Ishikawa (cell line): Measurements from ENCODE around the gene DYNC1LI2.

Experiments
- CEBPB ChIP-seq: IDR thresholded peaks from 2 replicates; pipeline ENCODE4 v1.6.1; 2012
- CREB1 ChIP-seq: IDR thresholded peaks from 2 replicates; pipeline ENCODE4 v1.6.1; 2012; ENCODE audit warnings: low read depth
- EGR1 ChIP-seq: IDR thresholded peaks from 2 replicates; pipeline ENCODE4 v1.6.1; 2012
- EP300 ChIP-seq: IDR thresholded peaks from 2 replicates; pipeline ENCODE4 v1.6.1; 2012; ENCODE audit warnings: borderline replicate concordance
- FOXM1 ChIP-seq: IDR thresholded peaks from 2 replicates; pipeline ENCODE4 v1.6.1; 2012; ENCODE audit warnings: low read depth, borderline replicate concordance
- MAX ChIP-seq: IDR thresholded peaks from 2 replicates; pipeline ENCODE4 v1.6.1; 2012
- NFIC ChIP-seq: IDR thresholded peaks from 2 replicates; pipeline ENCODE4 v1.6.1; 2012
- RAD21 ChIP-seq: IDR thresholded peaks from 2 replicates; pipeline ENCODE4 v1.6.1; 2012; ENCODE audit warnings: low read depth
- REST ChIP-seq: IDR thresholded peaks from 2 replicates; pipeline ENCODE4 v1.6.1; 2012; ENCODE audit warnings: low read depth, mild to moderate bottlenecking
- TAF1 ChIP-seq: IDR thresholded peaks from 2 replicates; pipeline ENCODE4 v1.6.1; 2012; ENCODE audit warnings: low read depth, mild to moderate bottlenecking
- TCF12 ChIP-seq: IDR thresholded peaks from 2 replicates; pipeline ENCODE4 v1.6.1; 2012; ENCODE audit warnings: low read depth
- TEAD4 ChIP-seq: IDR thresholded peaks from 2 replicates; pipeline ENCODE4 v1.6.1; 2012
- USF1 ChIP-seq: IDR thresholded peaks from 2 replicates; pipeline ENCODE4 v1.6.1; 2012
- YY1 ChIP-seq: IDR thresholded peaks from 2 replicates; pipeline ENCODE4 v1.6.1; 2012; ENCODE audit warnings: low read depth
- ZBTB7A ChIP-seq: IDR thresholded peaks from 2 replicates; pipeline ENCODE4 v1.6.1; 2012; ENCODE audit warnings: low read depth

Gene DYNC1LI2

GRCh38 chr16:66703406-66704215, 47.8 kb downstream of the DYNC1LI2 start:
- TF ChIP-seq YY1 (no peak), RAD21 (no peak), TAF1 (no peak), ZBTB7A (no peak), TCF12 (no peak), TEAD4 (no peak), CREB1 (no peak), MAX (no peak), CEBPB (no peak), USF1 (no peak), FOXM1 (no peak), EGR1 (no peak), REST (no peak), NFIC (no peak), EP300 (no peak)

- no peak for TF ChIP-seq ZBTB7A
- no peak for TF ChIP-seq EGR1
- no peak for TF ChIP-seq RAD21
- no peak for TF ChIP-seq TEAD4
- TF ChIP-seq CREB1, result no peak
- no peak for TF ChIP-seq EP300
- TF ChIP-seq USF1, result no peak
- TF ChIP-seq TCF12, result no peak
- TF ChIP-seq TAF1, result no peak
- no peak for TF ChIP-seq MAX
- no peak for TF ChIP-seq CEBPB
- no peak for TF ChIP-seq REST
These were observed 49.9 kb downstream of the DYNC1LI2 start for GRCh38 chr16:66701516-66701915.

GRCh38 chr16:66701026-66701425, 50.4 kb downstream of the DYNC1LI2 start:
- TF ChIP-seq REST, result no peak
- no peak for TF ChIP-seq ZBTB7A
- TF ChIP-seq FOXM1, result no peak
- TF ChIP-seq CREB1, result no peak
- TF ChIP-seq TEAD4, result no peak
- TF ChIP-seq EP300, result no peak
- no peak for TF ChIP-seq YY1
- TF ChIP-seq RAD21, result no peak
- no peak for TF ChIP-seq NFIC
- TF ChIP-seq TCF12, result no peak
- TF ChIP-seq CEBPB, result no peak

GRCh38 chr16:66699898-66700297, 51.5 kb downstream of the DYNC1LI2 start:
- no peak for TF ChIP-seq ZBTB7A
- TF ChIP-seq REST, result no peak
- no peak for TF ChIP-seq RAD21
- TF ChIP-seq TEAD4, result no peak
- no peak for TF ChIP-seq TCF12
- TF ChIP-seq TAF1, result no peak
- no peak for TF ChIP-seq CREB1
- TF ChIP-seq USF1, result no peak
- TF ChIP-seq YY1, result no peak
- TF ChIP-seq MAX, result no peak
- no peak for TF ChIP-seq FOXM1
